ENCODE results near the gene FDX2. TPM values are rescaled to one million over a fixed set of nuclear protein-coding genes. Genes with fewer than 3 reads are reported as not detected.
A peak's percentile ranks its signal among the peaks of the same experiment; 100 is the strongest.

FDX2 gene
- total RNA-seq, 6 experiments from 2014 or later: 8.9 to 17.1 (median 10.7) TPM

- TF ChIP-seq POLR2A (IDR thresholded peaks at IDR 0.05) (no peak), CTCF (IDR thresholded peaks at IDR 0.05) (no peak)
- H3K4me3 ChIP-seq: peak overlapping the region; percentile 90 to 94 (median 91)
- peak overlapping the region in 1 of 3 donors; percentile 74 for H3K27ac ChIP-seq
- H3K27me3 ChIP-seq: no peaks in the 10 kb centered on the region
- peaks cover 0 to 29% (median 20%) of the 10 kb centered on the region in 4 donors for H3K36me3 ChIP-seq
- no peaks in the 10 kb centered on the region for H3K9me3 ChIP-seq
- DNase-seq (no peak), ATAC-seq (no peak)
- peaks cover 0 to 21% (median 9%) of the 10 kb centered on the region in 4 donors for H3K4me1 ChIP-seq
- WGBS (ENCODE audit: insufficient coverage, low coverage, low lambda C conversion rate, missing lambda C conversion rate): 35% methylated on average over 17 of the region's 18 CpGs
- intact Hi-C loops (cut with DNase I): loop anchor here in 1 of 2 donors (10.0 kb wide), 1 partner anchor 52 kb away; the partner anchor contains the start of gene TYK2
Measured at GRCh38 chr19:10332158-10332964, 16.5 kb upstream of the FDX2 start.

- ATAC-seq (no peak), DNase-seq (no peak)
- no peaks in the 10 kb centered on the region for H3K9me3 ChIP-seq
- peaks cover 0 to 14% (median 6%) of the 10 kb centered on the region in 4 donors for H3K4me1 ChIP-seq
- H3K27me3 ChIP-seq: no peaks in the 10 kb centered on the region
- no peak overlapping the region for H3K4me3 ChIP-seq
- no peak overlapping the region for H3K27ac ChIP-seq
- WGBS (ENCODE audit: insufficient coverage, low coverage, low lambda C conversion rate, missing lambda C conversion rate): 97% methylated on average over 5 of the region's 13 CpGs
- intact Hi-C loops (cut with DNase I): no loop called here
- H3K36me3 ChIP-seq: peaks cover 0 to 49% (median 28%) of the 10 kb centered on the region in 4 donors
- TF ChIP-seq CTCF (IDR thresholded peaks at IDR 0.05): no peak
- TF ChIP-seq POLR2A (IDR thresholded peaks at IDR 0.05): no peak
Measured at GRCh38 chr19:10329555-10329954, 13.7 kb upstream of the FDX2 start.

GRCh38 chr19:10328558-10329429, 13.0 kb upstream of the FDX2 start:
- intact Hi-C loops (cut with DNase I): no loop called here
- no peak for ATAC-seq
- Histone ChIP-seq H3K4me3 (no peak overlapping the region), H3K27me3 (no peaks in the 10 kb centered on the region), H3K36me3 (peaks cover 0 to 57% (median 30%) of the 10 kb centered on the region in 4 donors), H3K27ac (no peak overlapping the region), H3K9me3 (no peaks in the 10 kb centered on the region), H3K4me1 (peaks cover 0 to 14% (median 6%) of the 10 kb centered on the region in 4 donors)
- peak in 1 of 3 donors; percentile 51 for DNase-seq
- no peak for TF ChIP-seq POLR2A (IDR thresholded peaks at IDR 0.05)
- TF ChIP-seq CTCF (IDR thresholded peaks at IDR 0.05): no peak
- WGBS (ENCODE audit: insufficient coverage, low coverage, low lambda C conversion rate, missing lambda C conversion rate): no CpG with 5 or more reads among the region's 41 CpGs

GRCh38 chr19:10327793-10328192, 12.0 kb upstream of the FDX2 start:
- DNase-seq (peak in 1 of 3 donors; percentile 75), ATAC-seq (peak; percentile 21 to 87 (median 40))
- no peaks in the 10 kb centered on the region for H3K27me3 ChIP-seq
- TF ChIP-seq POLR2A (IDR thresholded peaks at IDR 0.05) (no peak), CTCF (IDR thresholded peaks at IDR 0.05) (no peak)
- H3K4me3 ChIP-seq: no peak overlapping the region
- WGBS (ENCODE audit: insufficient coverage, low coverage, low lambda C conversion rate, missing lambda C conversion rate): no CpG with 5 or more reads among the region's 7 CpGs
- peaks cover 0 to 14% (median 6%) of the 10 kb centered on the region in 4 donors for H3K4me1 ChIP-seq
- H3K27ac ChIP-seq: no peak overlapping the region
- intact Hi-C loops (cut with DNase I): no loop called here
- H3K9me3 ChIP-seq: no peaks in the 10 kb centered on the region
- H3K36me3 ChIP-seq: peaks cover 0 to 66% (median 30%) of the 10 kb centered on the region in 4 donors

Data from right lobe of liver (tissue), 6 donors.